Daoy (cell line): Measurements from ENCODE around the gene RNU1-2. TPM values are rescaled to one million over a fixed set of nuclear protein-coding genes. Genes with fewer than 3 reads are reported as not detected.
"Not testable (repeated sequence)": the region's sequence is repeated elsewhere in the genome, so short reads cannot be mapped to it uniquely, and the experiment has no call there.

Experiments used
- DNase-seq: peaks from one replicate; pipeline ENCODE4 v3.0.0-alpha.2; 2015; ENCODE audit warnings: low read depth
- total RNA-seq: library from RNA; depleted of rRNA; stranded (reverse); fragments of >200 nt; shearing (Covaris generic); gene quantifications from 2 replicates; pipeline ENCODE4 v1.2.3, GENCODE V29; 2014; rRNA removed

The RNU1-2 gene
- 306 and 832 TPM in 2 replicates for total RNA-seq

GRCh38 chr1:16895598-16896315, at the start of gene RNU1-2:
Gene RNU1-2 (plus strand): TSS chr1:16895980.
- peak; percentile 99 for DNase-seq

GRCh38 chr1:16856201-16856600, 39.6 kb upstream of the RNU1-2 start:
- DNase-seq: not testable (repeated sequence)

- DNase-seq: not testable (repeated sequence)
These were observed 36.4 kb upstream of the RNU1-2 start for GRCh38 chr1:16859167-16860041.

GRCh38 chr1:16860048-16860447, 35.7 kb upstream of the RNU1-2 start:
- peak; percentile 41 for DNase-seq

GRCh38 chr1:16861832-16862245, 33.9 kb upstream of the RNU1-2 start:
- DNase-seq: peak; percentile 60

- DNase-seq: peak; percentile 35
These were observed 33.4 kb upstream of the RNU1-2 start for GRCh38 chr1:16862415-16862814.

GRCh38 chr1:16863024-16863423, 32.8 kb upstream of the RNU1-2 start:
- not testable (repeated sequence) for DNase-seq

- not testable (repeated sequence) for DNase-seq
These were observed 28.7 kb upstream of the RNU1-2 start for GRCh38 chr1:16866926-16867707.

- DNase-seq: not testable (repeated sequence)
These were observed 27.0 kb upstream of the RNU1-2 start for GRCh38 chr1:16868787-16869186.

GRCh38 chr1:16869996-16870395, 25.8 kb upstream of the RNU1-2 start:
- not testable (repeated sequence) for DNase-seq

- not testable (repeated sequence) for DNase-seq
These were observed 24.6 kb upstream of the RNU1-2 start for GRCh38 chr1:16871171-16871570.

GRCh38 chr1:16872152-16873075, 23.4 kb upstream of the RNU1-2 start:
- DNase-seq: peak; percentile 99

GRCh38 chr1:16873076-16873879, 22.5 kb upstream of the RNU1-2 start:
- peak; percentile 70 for DNase-seq

GRCh38 chr1:16874968-16875765, 20.6 kb upstream of the RNU1-2 start:
- DNase-seq: not testable (repeated sequence)

GRCh38 chr1:16881742-16882141, 14.0 kb upstream of the RNU1-2 start:
- not testable (repeated sequence) for DNase-seq

- no peak for DNase-seq
These were observed 12.8 kb upstream of the RNU1-2 start for GRCh38 chr1:16882986-16883385.

GRCh38 chr1:16884487-16884886, 11.3 kb upstream of the RNU1-2 start:
- not testable (repeated sequence) for DNase-seq

- DNase-seq: no peak
These were observed 8.7 kb upstream of the RNU1-2 start for GRCh38 chr1:16886860-16887605.
